ENCODE data around the gene BLMH.

Gene BLMH

DNA sequence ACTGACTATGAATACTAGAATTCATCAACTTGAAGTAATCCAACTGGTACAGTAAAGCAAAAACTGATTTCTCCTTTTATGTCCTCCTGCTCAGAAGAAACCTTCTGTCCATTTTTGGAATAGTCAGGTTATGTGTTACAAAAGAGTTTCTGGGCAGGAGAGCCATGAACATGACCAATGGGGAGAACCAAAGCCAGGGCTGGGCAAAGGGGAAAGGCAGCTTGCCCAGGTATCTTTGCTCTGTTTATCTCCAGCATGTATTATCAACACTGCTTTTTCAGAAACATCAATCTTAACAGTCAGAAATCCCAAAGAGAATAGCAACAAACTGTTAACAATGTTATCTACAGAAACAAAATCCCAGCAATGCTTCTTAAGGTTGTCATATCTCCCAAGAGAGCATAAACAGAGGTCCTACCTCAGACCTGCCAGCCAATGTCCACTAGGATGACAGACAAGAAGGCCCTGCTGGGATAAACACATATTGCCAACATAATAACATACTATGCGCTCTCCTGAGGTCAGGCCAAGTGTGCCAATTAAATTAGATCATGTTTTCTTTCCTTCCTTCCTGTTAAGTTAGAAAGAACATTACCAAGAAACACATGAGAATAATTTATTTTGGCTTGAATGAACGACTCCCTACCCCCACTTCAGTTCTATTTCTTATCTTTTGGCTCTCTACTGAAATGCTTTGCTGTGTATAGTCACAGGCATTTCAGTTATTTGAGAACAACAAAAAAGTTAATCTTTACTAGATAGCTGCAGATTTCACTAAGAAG lies 28.0 kb downstream of the BLMH start:
- H4K20me1 ChIP-seq (ENCODE audit: insufficient read depth, low read length, poor library complexity, severe bottlenecking) = peaks cover 6% of the 10 kb centered on the region
- peaks cover 49% of the 10 kb centered on the region for H3K36me3 ChIP-seq (ENCODE audit: insufficient read depth, low read length)
- no peak overlapping the region for H3K4me2 ChIP-seq (ENCODE audit: low read depth, low read length, poor library complexity, severe bottlenecking)

DNA sequence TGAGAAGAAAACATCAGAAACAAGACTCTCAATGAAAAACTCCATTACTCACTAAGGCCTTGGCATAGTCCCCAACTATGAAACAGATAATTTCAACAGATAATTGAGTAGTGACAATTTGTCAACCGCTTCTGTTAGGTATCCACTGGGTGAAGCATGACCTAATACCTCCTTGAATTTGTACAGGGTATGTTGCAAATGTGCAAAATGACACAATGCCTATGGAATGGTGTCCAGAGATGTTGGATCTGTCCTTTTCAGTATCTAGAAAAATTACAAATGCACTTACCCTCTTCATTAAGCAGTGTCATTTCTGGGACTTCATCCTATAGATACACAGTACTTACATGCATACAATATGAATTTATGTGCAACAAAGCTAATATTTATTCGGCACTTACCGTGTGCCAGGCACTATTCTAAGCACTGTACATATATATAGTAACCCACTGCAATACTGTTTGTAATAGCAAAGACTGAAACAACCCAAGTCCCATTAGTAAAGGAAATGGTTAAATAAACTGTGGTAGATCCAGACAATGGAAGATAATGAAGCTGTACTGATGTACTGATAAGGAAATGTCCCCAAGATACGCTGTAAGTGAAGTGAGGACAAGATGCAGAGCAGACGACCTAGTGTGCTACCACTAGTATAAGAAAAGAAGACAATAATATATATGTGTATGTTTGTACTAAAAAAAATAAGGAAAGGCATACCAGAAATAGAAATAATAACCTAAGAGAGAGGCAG lies 34.8 kb downstream of the BLMH start:
- Histone ChIP-seq H3K27me3 (ENCODE audit: insufficient read depth, low read length, poor library complexity, severe bottlenecking) (no peaks in the 10 kb centered on the region), H2AFZ (ENCODE audit: low read length) (no peak overlapping the region), H4K20me1 (ENCODE audit: insufficient read depth, low read length, poor library complexity, severe bottlenecking) (peaks cover 13% of the 10 kb centered on the region), H3K36me3 (ENCODE audit: insufficient read depth, low read length) (peaks cover 34% of the 10 kb centered on the region), H3K79me2 (ENCODE audit: insufficient read depth, low read length) (no peaks in the 10 kb centered on the region), H3K4me2 (ENCODE audit: low read depth, low read length, poor library complexity, severe bottlenecking) (no peak overlapping the region), H3F3A (ENCODE audit: low read depth) (peaks cover 5% of the 10 kb centered on the region; the same call in 1 of the 2 replicates), H3K4me3 (ENCODE audit: low read length, poor library complexity, severe bottlenecking) (no peak overlapping the region), H3K9ac (ENCODE audit: low read depth, low read length, poor library complexity, severe bottlenecking) (no peak overlapping the region), H3K9me2 (replicated peaks; ENCODE audit: low read depth, low read length) (no peaks in the 10 kb centered on the region), H3K4me1 (ENCODE audit: insufficient read depth, low read length, poor library complexity, severe bottlenecking) (peaks cover 15% of the 10 kb centered on the region), H3K9me3 (ENCODE audit: insufficient read depth, low read depth, low read length) (no peaks in the 10 kb centered on the region)
- TF ChIP-seq, protein P1, sequence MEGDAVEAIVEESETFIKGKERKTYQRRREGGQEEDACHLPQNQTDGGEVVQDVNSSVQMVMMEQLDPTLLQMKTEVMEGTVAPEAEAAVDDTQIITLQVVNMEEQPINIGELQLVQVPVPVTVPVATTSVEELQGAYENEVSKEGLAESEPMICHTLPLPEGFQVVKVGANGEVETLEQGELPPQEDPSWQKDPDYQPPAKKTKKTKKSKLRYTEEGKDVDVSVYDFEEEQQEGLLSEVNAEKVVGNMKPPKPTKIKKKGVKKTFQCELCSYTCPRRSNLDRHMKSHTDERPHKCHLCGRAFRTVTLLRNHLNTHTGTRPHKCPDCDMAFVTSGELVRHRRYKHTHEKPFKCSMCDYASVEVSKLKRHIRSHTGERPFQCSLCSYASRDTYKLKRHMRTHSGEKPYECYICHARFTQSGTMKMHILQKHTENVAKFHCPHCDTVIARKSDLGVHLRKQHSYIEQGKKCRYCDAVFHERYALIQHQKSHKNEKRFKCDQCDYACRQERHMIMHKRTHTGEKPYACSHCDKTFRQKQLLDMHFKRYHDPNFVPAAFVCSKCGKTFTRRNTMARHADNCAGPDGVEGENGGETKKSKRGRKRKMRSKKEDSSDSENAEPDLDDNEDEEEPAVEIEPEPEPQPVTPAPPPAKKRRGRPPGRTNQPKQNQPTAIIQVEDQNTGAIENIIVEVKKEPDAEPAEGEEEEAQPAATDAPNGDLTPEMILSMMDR (conservative IDR thresholded peaks at IDR 0.05; ENCODE audit: low read length) = no peak
- TF ChIP-seq EZH2phosphoT487 (IDR thresholded peaks at IDR 0.05; ENCODE audit: borderline replicate concordance) = no peak

More for the DNA sequence above, 28.0 kb downstream of the BLMH start:
- Histone ChIP-seq H3K4me1 (ENCODE audit: insufficient read depth, low read length, poor library complexity, severe bottlenecking) (peaks cover 3% of the 10 kb centered on the region), H3K27me3 (ENCODE audit: insufficient read depth, low read length, poor library complexity, severe bottlenecking) (no peaks in the 10 kb centered on the region), H3K9me3 (ENCODE audit: insufficient read depth, low read depth, low read length) (no peaks in the 10 kb centered on the region), H3K79me2 (ENCODE audit: insufficient read depth, low read length) (no peaks in the 10 kb centered on the region), H3K9ac (ENCODE audit: low read depth, low read length, poor library complexity, severe bottlenecking) (no peak overlapping the region), H3K4me3 (ENCODE audit: low read length, poor library complexity, severe bottlenecking) (no peak overlapping the region), H3F3A (ENCODE audit: low read depth) (no peaks in the 10 kb centered on the region), H2AFZ (ENCODE audit: low read length) (no peak overlapping the region), H3K9me2 (replicated peaks; ENCODE audit: low read depth, low read length) (no peaks in the 10 kb centered on the region)
- TF ChIP-seq, protein P1 (conservative IDR thresholded peaks at IDR 0.05; ENCODE audit: low read length) = no peak
- no peak for TF ChIP-seq EZH2phosphoT487 (IDR thresholded peaks at IDR 0.05; ENCODE audit: borderline replicate concordance)

- Histone ChIP-seq H4K20me1 (ENCODE audit: insufficient read depth, low read length, poor library complexity, severe bottlenecking) (peaks cover 11% of the 10 kb centered on the region), H2AFZ (ENCODE audit: low read length) (no peak overlapping the region), H3K79me2 (ENCODE audit: insufficient read depth, low read length) (no peaks in the 10 kb centered on the region), H3K4me1 (ENCODE audit: insufficient read depth, low read length, poor library complexity, severe bottlenecking) (peaks cover 15% of the 10 kb centered on the region), H3K4me3 (ENCODE audit: low read length, poor library complexity, severe bottlenecking) (no peak overlapping the region), H3K9me2 (replicated peaks; ENCODE audit: low read depth, low read length) (no peaks in the 10 kb centered on the region), H3K4me2 (ENCODE audit: low read depth, low read length, poor library complexity, severe bottlenecking) (no peak overlapping the region), H3K27me3 (ENCODE audit: insufficient read depth, low read length, poor library complexity, severe bottlenecking) (no peaks in the 10 kb centered on the region), H3F3A (ENCODE audit: low read depth) (peaks cover 5% of the 10 kb centered on the region; the same call in 1 of the 2 replicates), H3K9me3 (ENCODE audit: insufficient read depth, low read depth, low read length) (no peaks in the 10 kb centered on the region), H3K9ac (ENCODE audit: low read depth, low read length, poor library complexity, severe bottlenecking) (no peak overlapping the region), H3K36me3 (ENCODE audit: insufficient read depth, low read length) (peaks cover 30% of the 10 kb centered on the region; the same call in 1 of the 2 replicates)
- TF ChIP-seq EZH2phosphoT487 (IDR thresholded peaks at IDR 0.05; ENCODE audit: borderline replicate concordance) = no peak
- TF ChIP-seq, protein P1 (conservative IDR thresholded peaks at IDR 0.05; ENCODE audit: low read length) = no peak
Observed at GRCh38 chr17:30254150-30254549, 37.6 kb downstream of the BLMH start.
